Retinal pigment epithelial cell (primary cell): ENCODE measurements around the gene PITPNB.

Source experiments
- DNase-seq: peaks from one replicate; pipeline ENCODE4 v3.0.0-alpha.2; 2010; ENCODE audit warnings: low read depth
- H3K4me3 ChIP-seq: 2 replicates; pipeline ENCODE4 v1.5.1; 2011; ENCODE audit warnings: mild to moderate bottlenecking, low read length, control low read depth, moderate library complexity
- CTCF ChIP-seq: conservative IDR thresholded peaks from 2 replicates; pipeline ENCODE4 v1.5.1; 2011; ENCODE audit warnings: low read depth, low read length, control low read depth, inconsistent platforms

PITPNB gene

GRCh38 chr22:27823221-27823620 is 95.8 kb downstream of the PITPNB start:
- TF ChIP-seq CTCF: no peak
- no peak for DNase-seq
- no peak overlapping the region for H3K4me3 ChIP-seq

DNA sequence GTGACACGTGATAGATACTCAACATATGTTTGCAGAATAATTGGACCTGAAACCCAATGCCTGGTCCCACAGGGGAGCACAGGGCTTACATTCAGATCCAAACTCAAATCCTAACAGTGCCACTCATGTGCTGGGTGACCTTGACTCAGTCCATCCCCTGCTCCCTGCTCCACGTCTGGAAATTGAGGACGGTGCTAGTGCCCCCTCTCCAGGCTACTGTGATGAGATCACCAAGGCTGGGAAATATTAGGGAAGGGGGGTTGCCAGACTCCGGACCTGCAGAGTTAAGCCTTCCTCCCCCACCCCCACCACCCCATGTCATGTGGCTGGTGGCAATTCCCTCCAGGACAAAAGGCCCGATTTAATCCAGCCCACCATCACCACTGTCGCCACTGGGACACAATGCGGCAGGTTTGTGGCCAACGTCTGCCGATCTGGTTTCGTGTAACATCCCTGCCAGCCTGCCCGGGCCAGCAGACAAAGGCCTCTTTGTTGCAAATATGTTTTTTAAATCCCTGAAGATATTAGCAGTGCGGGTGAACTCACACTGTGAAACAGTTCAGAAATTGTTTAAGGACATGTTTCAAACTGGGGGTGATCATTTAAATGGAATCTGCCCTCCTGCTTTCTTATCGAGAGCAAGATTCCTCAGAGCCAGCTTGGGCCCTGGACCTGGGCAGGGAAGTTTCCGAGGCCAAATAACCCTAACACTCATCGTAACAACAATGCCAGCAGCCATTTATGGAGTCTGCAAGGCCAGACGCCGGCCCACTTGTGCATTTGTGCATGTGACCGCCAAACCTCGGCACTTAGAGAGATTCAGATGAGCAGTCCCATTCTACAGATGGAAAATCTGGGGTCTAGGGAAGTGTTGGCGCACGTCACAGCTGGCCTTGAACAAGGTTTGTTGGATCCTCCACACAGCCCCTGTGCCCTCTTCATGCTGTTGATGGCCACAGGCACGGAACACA is 97.9 kb downstream of the PITPNB start:
- peak; percentile 63 for DNase-seq
- no peak overlapping the region for H3K4me3 ChIP-seq
- TF ChIP-seq CTCF: peak; percentile 30

DNA sequence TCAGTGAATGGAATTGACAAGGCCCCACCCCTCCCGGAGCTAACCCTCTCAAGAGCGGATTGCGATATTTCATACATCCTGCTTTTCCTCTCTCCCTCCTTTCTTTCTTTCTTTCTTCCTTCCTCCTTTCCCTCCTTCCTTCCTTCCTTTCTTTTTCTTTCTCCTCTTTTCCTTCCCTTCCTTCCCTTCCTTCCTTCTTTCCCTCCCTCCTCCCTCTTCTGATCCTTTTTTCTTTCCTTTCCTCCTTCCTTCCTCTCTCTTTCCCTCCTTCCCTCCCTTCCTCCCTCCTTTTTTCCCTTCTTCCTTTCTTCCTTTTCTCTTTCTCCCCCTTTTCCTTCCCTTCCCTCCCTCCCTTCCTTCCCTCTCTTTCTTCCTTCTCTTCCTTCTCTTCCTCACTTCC is 102.5 kb downstream of the PITPNB start:
- TF ChIP-seq CTCF: no peak

DNA sequence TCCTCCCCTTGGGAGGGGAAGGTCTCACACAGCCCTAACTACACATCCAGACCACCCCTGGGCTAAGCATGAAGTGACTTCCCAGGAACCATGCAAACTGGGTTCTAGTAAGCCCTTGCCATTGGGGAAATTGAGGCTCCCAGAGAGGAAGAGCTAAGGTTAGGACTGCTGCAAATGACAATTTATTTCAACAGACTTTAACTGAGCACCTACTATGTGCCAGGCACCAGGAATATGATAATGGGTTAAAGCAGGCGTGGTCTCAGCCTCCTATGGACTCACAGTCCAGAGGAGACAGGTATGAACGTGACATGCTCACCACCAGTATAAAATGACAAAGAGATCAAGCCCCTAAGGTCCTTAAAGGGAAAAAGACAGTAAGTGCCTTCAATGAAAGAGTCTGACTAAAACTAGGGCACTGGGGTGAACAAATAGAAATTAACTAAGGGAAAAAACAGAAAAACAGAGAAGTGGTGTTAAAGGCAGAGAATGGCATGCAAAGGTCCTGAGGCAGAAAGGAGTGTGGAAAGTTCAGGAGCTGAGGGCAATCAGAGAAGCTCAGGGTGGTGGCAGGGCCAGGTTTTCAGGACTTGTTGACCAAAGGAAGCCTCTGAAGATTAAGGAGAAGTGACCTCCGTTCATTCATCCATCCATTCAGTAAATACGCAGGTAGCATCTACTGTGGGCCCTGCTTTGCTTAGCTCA is 103.1 kb downstream of the PITPNB start:
- DNase-seq: no peak
- no peak overlapping the region for H3K4me3 ChIP-seq
- no peak for TF ChIP-seq CTCF

More for the DNA sequence above, 102.5 kb downstream of the PITPNB start:
- no peak for DNase-seq
- no peak overlapping the region for H3K4me3 ChIP-seq

- DNase-seq: no peak
- no peak overlapping the region for H3K4me3 ChIP-seq
- no peak for TF ChIP-seq CTCF
Measured at GRCh38 chr22:27814993-27815392, 104.1 kb downstream of the PITPNB start.

DNA sequence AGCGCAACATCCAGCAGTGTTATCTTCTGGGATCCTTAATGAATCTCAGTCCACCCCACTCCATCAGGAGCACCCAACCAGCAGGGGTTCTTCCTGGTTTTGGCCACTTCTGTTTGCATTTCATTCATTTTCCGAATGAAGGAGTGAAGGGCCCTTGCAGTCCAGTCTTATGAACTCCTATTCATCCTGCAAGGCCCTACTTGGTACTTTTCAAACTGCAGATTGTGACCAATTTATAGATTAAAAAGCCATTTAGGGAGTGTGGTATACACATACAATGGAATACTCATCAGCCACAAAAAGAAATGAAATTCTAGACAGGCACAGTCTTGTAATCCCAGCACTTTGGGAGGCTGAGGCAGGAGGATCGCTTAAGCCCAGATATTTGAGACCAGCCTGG is 107.3 kb downstream of the PITPNB start:
- no peak for TF ChIP-seq CTCF
- DNase-seq: no peak
- no peak overlapping the region for H3K4me3 ChIP-seq
